K562 (cell line): ENCODE measurements around the gene COMMD10. TPM values are rescaled to one million over a fixed set of nuclear protein-coding genes. Genes with fewer than 3 reads are reported as not detected.

Source experiments
- ATAC-seq: fragments of 200-7000 bp; cut with Tn5 transposase; 3 replicates; pipeline ENCODE4 v1.9.1; 2020; ENCODE audit warnings: moderate library complexity
- BruUV-seq: library from RNA; stranded (reverse); fragments of 400-500 nt; replicated peaks from 2 replicates; lab custom pipeline; 2021; lab: Mats Ljungman, UMichigan
- CTCF ChIA-PET: fragments of 300-600 bp; formaldehyde crosslinking; extraction: SDS; loops from one replicate; lab custom pipeline; 2021; ENCODE audit warnings: low intra/inter-chr PET ratio; lab: Yijun Ruan, JAX
- POLR2A ChIA-PET: fragments of 300-600, 350-650 bp; sonication (Branson Sonifier 250); formaldehyde crosslinking; extraction: SDS; loops from one replicate; lab custom pipeline; 2021; ENCODE audit warnings: antibody characterized with exemption, inconsistent platforms; lab: Yijun Ruan, JAX
- DNase-seq, 4 experiments: peaks; one replicate each; pipeline versions ENCODE4 v3.0.0 to v3.0.0-alpha.2; 2011 to 2018; ENCODE audit warnings: low spot score in 3 of 4, mixed read lengths in 3 of 4; ENCODE audit errors: extremely low read depth in 1 of 4
- FAIRE-seq: peaks from 2 replicates; lab custom pipeline; 2011; peaks lifted over from hg19 to GRCh38; lab: Jason Lieb, UNC
- H2AFZ ChIP-seq: 2 replicates; pipeline ENCODE4 v1.6.0; 2011; ENCODE audit warnings: low read depth, low read length, control low read depth, inconsistent platforms
- H3K27ac ChIP-seq: fragments of 200-600 bp; 3 replicates; pipeline ENCODE4 v1.8.0; 2011; ENCODE audit warnings: low read depth, mild to moderate bottlenecking, control low read depth, inconsistent platforms, low read length, moderate library complexity, mixed read lengths; ENCODE audit errors: extremely low read depth
- H3K27me3 ChIP-seq, 2 experiments: fragments of 300-600 bp in 1 of 2; 2 replicates in 1 of 2; 3 replicates in 1 of 2; pipeline versions ENCODE4 v1.6.0 to v1.8.0; 2011; ENCODE audit warnings: inconsistent platforms in 2 of 2, low read length in 2 of 2, mild to moderate bottlenecking in 1 of 2, mixed read lengths in 1 of 2, moderate library complexity in 1 of 2; ENCODE audit not compliant: control insufficient read depth in 2 of 2, insufficient read depth in 2 of 2
- H3K36me3 ChIP-seq: fragments of 300-600 bp; 3 replicates; pipeline ENCODE4 v1.8.0; 2011; ENCODE audit warnings: mild to moderate bottlenecking, low read length, inconsistent platforms; ENCODE audit not compliant: control insufficient read depth, insufficient read depth
- H3K4me1 ChIP-seq, 2 experiments: fragments of 200-600 bp in 1 of 2; replicated peaks in 1 of 2; 2 replicates in 1 of 2; 3 replicates in 1 of 2; pipeline versions ENCODE4 v1.5.1 to v1.8.0; 2011; ENCODE audit warnings: inconsistent platforms in 2 of 2, low read length in 2 of 2, mild to moderate bottlenecking in 1 of 2, mixed read lengths in 1 of 2, moderate library complexity in 1 of 2; ENCODE audit not compliant: control insufficient read depth in 2 of 2, insufficient read depth in 2 of 2
- H3K4me2 ChIP-seq: 2 replicates; pipeline ENCODE4 v1.6.1; 2011; ENCODE audit warnings: low read length, control low read depth, inconsistent platforms, mixed read lengths; ENCODE audit not compliant: insufficient read depth
- H3K4me3 ChIP-seq: fragments of 200-600 bp; sonication (generic), shearing (Covaris generic); 2 replicates; pipeline ENCODE4 v1.5.1; 2016; ENCODE audit warnings: control low read depth, inconsistent platforms
- H3K79me2 ChIP-seq: fragments of 200-600 bp; 3 replicates; pipeline ENCODE4 v1.8.0; 2011; ENCODE audit warnings: low read length, inconsistent platforms; ENCODE audit not compliant: control insufficient read depth, insufficient read depth
- H3K9ac ChIP-seq, 2 experiments: 2 replicates each; pipeline versions ENCODE4 v1.6.0 to v1.6.1; 2011; ENCODE audit warnings: low read depth in 2 of 2, low read length in 2 of 2, control low read depth in 1 of 2, inconsistent platforms in 1 of 2, mild to moderate bottlenecking in 1 of 2, mixed read lengths in 1 of 2; ENCODE audit not compliant: insufficient read depth in 1 of 2
- H3K9me1 ChIP-seq: one replicate; pipeline ENCODE4 v1.6.0; 2011; ENCODE audit warnings: inconsistent platforms, mild to moderate bottlenecking, low read length, moderate library complexity; ENCODE audit not compliant: control insufficient read depth, insufficient read depth
- H3K9me3 ChIP-seq: replicated peaks from 2 replicates; pipeline ENCODE4 v1.5.1; 2011; ENCODE audit warnings: low read depth, low read length, inconsistent platforms; ENCODE audit not compliant: control insufficient read depth, insufficient read depth
- H4K20me1 ChIP-seq: replicated peaks from 2 replicates; pipeline ENCODE4 v1.6.1; 2011; ENCODE audit warnings: low read length, inconsistent platforms, mixed read lengths; ENCODE audit not compliant: control insufficient read depth, insufficient read depth
- DPF2 ChIP-seq: fragments of 450-650 bp; IDR thresholded peaks from 2 replicates; pipeline ENCODE4 v1.6.1; 2016
- EGR1 ChIP-seq: fragments of 450-650 bp; conservative IDR thresholded peaks from 2 replicates; pipeline ENCODE4 v1.6.1; 2017; ENCODE audit warnings: mild to moderate bottlenecking
- SMAD4 ChIP-seq: fragments of 250-450 bp; sonication (Bioruptor Pico); conservative IDR thresholded peaks from 2 replicates; pipeline ENCODE4 v1.8.0; 2021; ENCODE audit warnings: inconsistent platforms, mild to moderate bottlenecking, moderate library complexity
- TSHZ1 ChIP-seq: fragments of 250-450 bp; sonication (Bioruptor Pico); IDR thresholded peaks from 2 replicates; pipeline ENCODE4 v1.4.0; 2020; ENCODE audit warnings: mild to moderate bottlenecking, moderate library complexity
- ZNF507 ChIP-seq: conservative IDR thresholded peaks from 2 replicates; pipeline ENCODE4 v1.6.1; 2017; ENCODE audit warnings: missing genetic modification characterization, missing compliant biosample characterization
- WGBS: fragments of 100-300 bp; shearing (Covaris generic); methylation state at CpG from one replicate; pipeline ENCODE4 v1.1.6; 2016; ENCODE audit warnings: low coverage, mixed read lengths; ENCODE audit not compliant: insufficient coverage; ENCODE audit errors: missing lambda C conversion rate; 5-methylcytosine and 5-hydroxymethylcytosine counted together
- in situ Hi-C: fragments of 300-500 bp; cut with MboI; formaldehyde crosslinking; loops from 4 replicates; pipeline ENCODE4 v1.15.0; 2018; ENCODE audit warnings: inconsistent platforms, mixed read lengths
- intact Hi-C: fragments of 100-400 bp; cut with micrococcal nuclease; formaldehyde crosslinking; loops from 2 replicates; pipeline ENCODE4 v1.14.2; 2022
- polyA plus RNA-seq, 8 experiments: library from polyadenylated mRNA; depleted of rRNA in 4 of 8; stranded (reverse) in 5 of 8; unstranded in 3 of 8; fragments of >200 nt; fragmentation: Nextera tagmentation in 2 of 8; fragmentation: Illumina TruSeq in 1 of 8; extraction: Ambion mirVana in 2 of 8; extraction: Trizol in 1 of 8; gene quantifications; 2 replicates each; pipeline versions ENCODE4 v1.2.1 to v1.2.3, GENCODE V29; 2011 to 2014; ENCODE audit warnings: inconsistent platforms in 1 of 8, missing spikeins in 1 of 8
- total RNA-seq, 7 experiments: library from RNA; depleted of rRNA in 6 of 7; stranded (reverse); fragments of >200 nt in 6 of 7; fragmentation: Illumina TruSeq in 2 of 7; extraction: Trizol in 2 of 7; gene quantifications; 2 replicates each; pipeline versions ENCODE4 v1.2.1 to v1.2.3, GENCODE V29; 2011 to 2021; ENCODE audit warnings: low replicate concordance in 1 of 7

Gene COMMD10
- total and polyA plus RNA-seq, 9 of the 15 experiments (the other 6 are each of a cell fraction or from before 2014, with no cell fraction given), result 17.9 to 101 (median 28.0) TPM

GRCh38 chr5:116075191-116075831 lies 9.5 kb upstream of the COMMD10 start:
- Histone ChIP-seq H3K9me3 (no peaks in the 10 kb centered on the region), H3K4me3 (no peak overlapping the region), H3K4me1 (no peaks in the 10 kb centered on the region; a peak in 1 of 5 replicates), H3K27ac (no peak overlapping the region), H3K36me3 (no peaks in the 10 kb centered on the region), H2AFZ (peak overlapping the region; percentile 81), H3K9ac (no peak overlapping the region), H3K9me1 (no peaks in the 10 kb centered on the region), H3K4me2 (0 out of 2 replicates have a peak overlapping the region, but pooled peaks have one; percentile 3), H3K79me2 (no peaks in the 10 kb centered on the region), H4K20me1 (no peaks in the 10 kb centered on the region), H3K27me3 (peaks cover 0 to 4% of the 10 kb centered on the region in 2 experiments; a peak in 1 of 5 replicates)
- BruUV-seq, result no TSS peak
- CTCF ChIA-PET, result no interaction called here
- in situ Hi-C loops, result no loop called here
- FAIRE-seq (no peak), DNase-seq (peak in 1 of 4 experiments; percentile 49), ATAC-seq (peak; percentile 66)
- intact Hi-C loops, result no loop called here
- POLR2A ChIA-PET, result no interaction called here
- 23% methylated on average over 5 of the region's 6 CpGs for WGBS
- TF ChIP-seq DPF2 (0 out of 2 replicates have a peak, but pooled peaks have one; percentile 16), ZNF507 (tag) (no peak), TSHZ1 (CRISPR knock-in tag) (no peak), SMAD4 (0 out of 2 replicates have a peak, but pooled peaks have one; percentile 27), EGR1 (peak; percentile 68)
- TF ChIP-seq, all 486 proteins: peak for 3
